GM18519 (cell line): ENCODE data around the gene INPP4B.

Source experiments
- ATAC-seq: cut with Tn5 transposase; IDR thresholded peaks from one replicate; pipeline ENCODE4 v1.9.1; 2021; ENCODE audit warnings: mild to moderate bottlenecking, moderate library complexity; ENCODE audit not compliant: unreplicated experiment, low FRiP score

INPP4B gene

GRCh38 chr4:141977433-141977832 is 868.7 kb downstream of the INPP4B start:
- ATAC-seq, result no peak
